Endodermal cell (in vitro differentiated cells): ENCODE results near the gene STMN1. TPM values are rescaled to one million over a fixed set of nuclear protein-coding genes. Genes with fewer than 3 reads are reported as not detected.

ENCODE experiments used
- DNase-seq: peaks from one replicate; pipeline ENCODE4 v3.0.0-alpha.2; 2017
- H3K27ac ChIP-seq: 2 replicates; pipeline ENCODE4 v1.5.1; 2013; ENCODE audit warnings: mild to moderate bottlenecking, low read depth, low read length, moderate library complexity
- H3K27me3 ChIP-seq: 2 replicates; pipeline ENCODE4 v1.6.1; 2013; ENCODE audit warnings: mild to moderate bottlenecking, low read length, moderate library complexity; ENCODE audit not compliant: insufficient read depth, control insufficient read depth, poor library complexity, severe bottlenecking
- H3K36me3 ChIP-seq: 2 replicates; pipeline ENCODE4 v1.7.0; 2013; ENCODE audit warnings: mild to moderate bottlenecking, low read length, moderate library complexity; ENCODE audit not compliant: control insufficient read depth, insufficient read depth
- H3K4me1 ChIP-seq: one replicate; pipeline ENCODE4 v1.7.0; 2013; ENCODE audit warnings: low read length; ENCODE audit not compliant: control insufficient read depth, insufficient read depth
- H3K4me3 ChIP-seq: 2 replicates; pipeline ENCODE4 v1.5.1; 2013; ENCODE audit warnings: mild to moderate bottlenecking, low read length, moderate library complexity
- H3K9ac ChIP-seq: 2 replicates; pipeline ENCODE4 v1.6.1; 2013; ENCODE audit warnings: mild to moderate bottlenecking, low read length, moderate library complexity; ENCODE audit not compliant: poor library complexity, severe bottlenecking; ENCODE audit errors: extremely low read depth
- H3K9me3 ChIP-seq: 2 replicates; pipeline ENCODE4 v1.6.1; 2013; ENCODE audit warnings: mild to moderate bottlenecking, low read length, moderate library complexity; ENCODE audit not compliant: control insufficient read depth
- H3K27ac Mint-ChIP-seq: 2 replicates; pipeline ENCODE4 v1.8.0; 2020; ENCODE audit warnings: mixed read lengths
- H3K27me3 Mint-ChIP-seq: 2 replicates; pipeline ENCODE4 v1.8.0; 2021; ENCODE audit warnings: mild to moderate bottlenecking, mixed read lengths; ENCODE audit not compliant: insufficient read depth
- H3K36me3 Mint-ChIP-seq: 2 replicates; pipeline ENCODE4 v1.8.0; 2020; ENCODE audit warnings: low read depth, mixed read lengths
- H3K4me1 Mint-ChIP-seq: 2 replicates; pipeline ENCODE4 v1.8.0; 2020; ENCODE audit warnings: mixed read lengths
- H3K4me3 Mint-ChIP-seq: 2 replicates; pipeline ENCODE4 v1.8.0; 2020; ENCODE audit warnings: mild to moderate bottlenecking, moderate library complexity, mixed read lengths
- H3K9me3 Mint-ChIP-seq: 2 replicates; pipeline ENCODE4 v1.8.0; 2020; ENCODE audit warnings: mild to moderate bottlenecking, mixed read lengths
- CTCF ChIP-seq: fragments of 200-600 bp; sonication (generic); conservative IDR thresholded peaks from 2 replicates; pipeline ENCODE4 v1.5.0; 2021; ENCODE audit warnings: antibody characterized with exemption, mild to moderate bottlenecking
- WGBS, 2 experiments: methylation state at CpG; one replicate each; pipeline versions ENCODE4 v1.1.5 to v1.1.7; 2013; ENCODE audit warnings: missing lambda C conversion rate in 2 of 2, mixed read lengths in 1 of 2; ENCODE audit not compliant: insufficient coverage in 1 of 2, insufficient read length in 1 of 2; 5-methylcytosine and 5-hydroxymethylcytosine counted together
- total RNA-seq, 2 donors: library from RNA; stranded (reverse); fragmentation: NEBNext Ultra II Directional in 1 of 2; extraction: Animal tissue kit (Norgen Biotek cat#: 25700) in 1 of 2; gene quantifications; 2 replicates in 1 of 2; 3 replicates in 1 of 2; pipeline ENCODE4 v1.2.1, GENCODE V29; 2021

Gene STMN1
- total RNA-seq, 2 donors from 2014 or later, result 543 to 585 TPM

- H3K27ac ChIP-seq, result no peak overlapping the region
- no peak for DNase-seq
- H3K4me1 ChIP-seq, result peaks cover 3% of the 10 kb centered on the region
- no peaks in the 10 kb centered on the region for H3K9me3 ChIP-seq
- H3K36me3 ChIP-seq, result peaks cover 8% of the 10 kb centered on the region
- Mint-ChIP-seq H3K27me3 (no peaks in the 10 kb centered on the region), H3K4me1 (peaks cover 18% of the 10 kb centered on the region), H3K36me3 (no peaks in the 10 kb centered on the region), H3K9me3 (no peaks in the 10 kb centered on the region), H3K27ac (no peak overlapping the region), H3K4me3 (no peak overlapping the region)
- no peak overlapping the region for H3K4me3 ChIP-seq
- WGBS, 2 experiments, result 82 to 90% methylated on average over 6 to 9 of the region's 9 CpGs
- H3K9ac ChIP-seq, result no peak overlapping the region
- no peak for TF ChIP-seq CTCF
- no peaks in the 10 kb centered on the region for H3K27me3 ChIP-seq
These were observed 34.3 kb downstream of the STMN1 start for GRCh38 chr1:25871704-25872494.

GRCh38 chr1:25871086-25871703 lies 35.0 kb downstream of the STMN1 start:
- Mint-ChIP-seq H3K4me1 (peaks cover 11% of the 10 kb centered on the region), H3K27ac (no peak overlapping the region), H3K4me3 (no peak overlapping the region), H3K9me3 (no peaks in the 10 kb centered on the region), H3K36me3 (peaks cover 4% of the 10 kb centered on the region), H3K27me3 (no peaks in the 10 kb centered on the region)
- H3K36me3 ChIP-seq, result peaks cover 8% of the 10 kb centered on the region
- no peaks in the 10 kb centered on the region for H3K9me3 ChIP-seq
- H3K9ac ChIP-seq, result no peak overlapping the region
- peaks cover 3% of the 10 kb centered on the region for H3K4me1 ChIP-seq
- TF ChIP-seq CTCF, result no peak
- H3K27me3 ChIP-seq, result no peaks in the 10 kb centered on the region
- H3K27ac ChIP-seq, result no peak overlapping the region
- DNase-seq, result no peak
- 58 to 61% methylated on average over 3 to 5 of the region's 5 CpGs for WGBS, 2 experiments
- no peak overlapping the region for H3K4me3 ChIP-seq

GRCh38 chr1:25870614-25871013 lies 35.6 kb downstream of the STMN1 start:
- Mint-ChIP-seq H3K27me3 (no peaks in the 10 kb centered on the region), H3K4me1 (peaks cover 9% of the 10 kb centered on the region), H3K4me3 (no peak overlapping the region), H3K9me3 (no peaks in the 10 kb centered on the region), H3K36me3 (peaks cover 9% of the 10 kb centered on the region), H3K27ac (no peak overlapping the region)
- Histone ChIP-seq H3K27me3 (no peaks in the 10 kb centered on the region), H3K9ac (no peak overlapping the region), H3K27ac (no peak overlapping the region), H3K4me1 (peaks cover 3% of the 10 kb centered on the region), H3K4me3 (no peak overlapping the region), H3K9me3 (no peaks in the 10 kb centered on the region), H3K36me3 (peaks cover 8% of the 10 kb centered on the region)
- no peak for TF ChIP-seq CTCF
- DNase-seq, result no peak
- 89 to 100% methylated on average over 1 of the region's 1 CpG for WGBS, 2 experiments
